Epithelial cell of alveolus of lung (primary cell): ENCODE data around the gene LIPF. TPM values are rescaled to one million over a fixed set of nuclear protein-coding genes. Genes with fewer than 3 reads are reported as not detected.

Experiments
- total RNA-seq: library from RNA; depleted of rRNA; stranded (reverse); fragments of >200 nt; gene quantifications from 2 replicates; pipeline ENCODE4 v1.2.1, GENCODE V29; 2015

LIPF gene
- total RNA-seq, result not detected in 2 replicates

GRCh38 chr10:88664142-88664541, at the start of gene LIPF:
LIPF (plus strand) TSS chr10:88664442; CDS start chr10:88667298, 2,856 bp downstream.

GRCh38 chr10:88705958-88706357, 41.7 kb downstream of the LIPF start, which contains the start of gene LIPK:
LIPK (plus strand) TSS chr10:88706249; CDS start chr10:88724544, 18,295 bp downstream.

Other genes starting within 250 kb of the LIPF start
- 9.1 and 22.0 TPM in 2 replicates for gene RNLS, start 81.1 kb upstream of the LIPF start, total RNA-seq
- not detected in 2 replicates for gene LIPJ, start 77.7 kb upstream of the LIPF start, total RNA-seq
- gene LIPK, start 41.8 kb downstream of the LIPF start, total RNA-seq, result not detected in 2 replicates
- not detected in 2 replicates for gene LIPN, start 95.6 kb downstream of the LIPF start, total RNA-seq
- gene LIPM, start 138.3 kb downstream of the LIPF start, total RNA-seq, result not detected in 2 replicates
- gene ANKRD22, start 187.4 kb downstream of the LIPF start, total RNA-seq, result not detected in 2 replicates
- 30.3 and 84.2 TPM in 2 replicates for gene STAMBPL1, start 215.8 kb downstream of the LIPF start, total RNA-seq